Activated CD8-positive, alpha-beta memory T cell treated with anti-CD3 and anti-CD28 coated beads, Interleukin-2, amount 50 U/mL, for 48 hours (primary cell): ENCODE measurements around the gene SLX9.

Experiments used
- DNase-seq: peaks from one replicate; pipeline ENCODE4 v3.0.0-alpha.2; 2020

Gene SLX9

DNA sequence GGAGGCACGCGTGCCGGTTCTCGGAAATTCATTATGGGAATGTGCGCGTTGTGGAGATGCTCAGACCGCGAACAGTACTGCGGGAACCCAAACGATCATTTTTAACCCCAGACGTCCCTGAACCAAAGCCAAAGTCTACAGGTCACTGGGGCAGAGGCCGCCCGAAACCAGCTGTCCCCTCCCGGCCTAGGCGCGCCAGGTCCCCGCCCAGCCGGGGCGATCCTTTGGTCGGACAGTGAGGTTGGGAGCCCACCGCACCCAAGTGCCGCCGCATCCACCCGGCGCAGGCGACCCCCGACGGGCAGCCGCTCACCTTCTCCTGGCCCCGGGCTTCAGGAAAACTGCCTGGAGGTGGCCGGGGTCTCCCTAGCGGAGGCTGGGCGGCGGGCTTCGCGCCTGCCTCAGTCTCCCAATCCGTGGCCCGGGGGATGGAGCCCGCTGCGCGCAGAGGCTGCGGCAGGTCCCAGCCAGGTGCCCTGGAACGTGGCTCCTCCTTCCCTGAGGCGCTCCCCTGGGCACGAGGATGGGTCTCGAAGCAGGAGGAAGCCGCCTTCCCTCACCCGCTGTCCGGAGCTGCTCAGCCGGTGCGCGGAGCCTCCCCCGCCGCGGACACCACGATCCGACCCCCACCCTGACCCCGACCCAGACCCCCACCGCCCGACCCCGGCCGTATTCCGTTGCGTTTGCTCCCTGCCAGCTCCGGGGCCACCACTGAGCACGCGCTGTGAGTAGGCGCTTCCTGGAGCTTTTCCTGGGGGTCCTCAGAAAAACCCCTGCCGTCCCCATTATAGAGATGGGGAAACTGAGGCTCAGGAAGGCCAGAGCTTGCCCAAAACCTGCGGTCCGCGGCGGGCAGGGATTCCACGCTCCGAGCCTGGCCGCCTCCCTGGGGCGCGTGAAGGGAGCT lies 8.1 kb upstream of the SLX9 start:
- DNase-seq: no peak

DNA sequence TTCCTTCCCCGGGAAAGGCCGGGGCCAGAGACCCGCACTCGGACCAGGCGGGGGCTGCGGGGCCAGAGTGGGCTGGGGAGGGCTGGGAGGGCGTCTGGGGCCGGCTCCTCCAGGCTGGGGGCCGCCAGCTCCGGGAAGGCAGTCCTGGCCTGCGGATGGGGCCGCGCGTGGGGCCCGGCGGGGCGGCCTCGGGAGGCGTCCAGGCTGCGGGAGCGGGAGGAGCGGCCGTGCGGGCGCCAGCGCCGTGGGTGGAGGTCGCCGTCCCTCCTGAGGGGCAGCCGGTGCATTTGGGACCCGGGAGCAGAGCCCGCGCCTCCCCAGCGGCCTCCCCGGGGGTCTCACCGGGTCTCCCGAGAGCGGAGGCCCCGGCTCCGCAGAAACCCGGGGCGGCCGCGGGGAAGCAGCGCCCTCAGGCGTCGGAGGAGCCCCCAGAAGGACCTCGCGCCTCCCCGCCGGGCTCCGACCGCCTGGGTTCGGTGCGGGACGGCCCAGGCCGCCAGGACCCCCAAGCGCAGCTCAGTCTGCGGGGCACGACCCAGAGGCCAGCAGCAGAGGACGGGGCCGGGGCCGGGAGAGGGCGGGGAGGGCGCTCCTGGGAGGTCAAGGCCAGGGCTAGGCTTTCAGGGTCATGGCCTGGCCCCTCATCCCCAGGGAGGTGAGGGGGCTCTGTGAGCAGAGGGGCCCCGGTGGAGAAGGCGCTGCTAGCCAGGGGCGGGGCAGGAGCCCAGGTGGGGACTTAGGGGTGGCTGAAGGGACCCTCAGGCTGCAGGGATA lies 7.2 kb upstream of the SLX9 start:
- DNase-seq: peak; percentile 85

DNA sequence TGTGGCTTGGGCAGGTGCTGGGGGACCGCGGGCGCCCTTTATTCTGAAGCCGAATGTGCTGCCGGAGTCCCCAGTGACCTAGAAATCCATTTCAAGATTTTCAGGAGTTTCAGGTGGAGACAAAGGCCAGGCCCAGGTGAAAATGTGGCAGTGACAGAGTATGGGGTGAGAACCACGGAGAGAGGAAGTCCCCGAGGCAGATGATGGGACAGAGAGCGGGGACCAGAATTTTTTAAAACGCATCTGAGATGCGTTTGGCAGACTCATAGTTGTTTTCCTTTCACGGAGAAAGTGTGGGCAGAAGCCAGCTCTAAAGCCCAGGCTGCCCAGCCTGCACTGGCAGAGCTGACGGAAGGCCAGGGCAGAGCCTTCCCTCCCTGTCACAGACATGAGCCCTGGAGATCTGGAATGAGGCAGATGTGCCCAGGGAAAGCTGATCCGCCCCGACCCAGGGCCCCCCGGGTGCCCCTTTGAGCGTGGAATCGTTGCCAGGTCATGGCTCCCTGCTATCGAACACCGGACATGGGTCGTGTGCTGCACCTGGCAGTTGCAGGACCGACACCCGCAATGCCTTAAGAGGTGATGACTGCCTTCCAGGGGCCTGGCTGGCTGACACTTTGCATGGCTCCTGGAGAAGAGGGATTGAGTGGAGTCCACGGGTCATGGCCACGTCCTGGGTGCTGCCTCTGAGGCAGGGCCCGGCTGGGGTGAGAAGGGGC lies 6.5 kb upstream of the SLX9 start:
- no peak for DNase-seq

DNA sequence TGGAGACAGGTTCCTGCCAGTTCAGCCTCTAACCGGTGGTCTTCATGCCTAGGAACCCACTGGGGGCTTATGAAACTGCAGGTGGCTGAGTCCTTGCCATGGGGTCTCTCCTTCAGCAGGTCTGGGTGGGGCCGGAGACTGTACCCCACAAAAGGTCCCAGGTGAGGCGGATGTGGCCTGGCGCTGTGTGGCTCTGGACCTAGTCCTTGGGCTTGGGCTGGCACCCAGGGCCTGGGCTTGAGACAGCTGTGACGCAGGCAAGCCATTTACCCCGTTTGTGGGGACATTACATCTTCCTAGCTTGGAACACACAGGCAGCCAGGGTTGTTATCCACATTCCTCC lies 5.9 kb upstream of the SLX9 start:
- no peak for DNase-seq

DNA sequence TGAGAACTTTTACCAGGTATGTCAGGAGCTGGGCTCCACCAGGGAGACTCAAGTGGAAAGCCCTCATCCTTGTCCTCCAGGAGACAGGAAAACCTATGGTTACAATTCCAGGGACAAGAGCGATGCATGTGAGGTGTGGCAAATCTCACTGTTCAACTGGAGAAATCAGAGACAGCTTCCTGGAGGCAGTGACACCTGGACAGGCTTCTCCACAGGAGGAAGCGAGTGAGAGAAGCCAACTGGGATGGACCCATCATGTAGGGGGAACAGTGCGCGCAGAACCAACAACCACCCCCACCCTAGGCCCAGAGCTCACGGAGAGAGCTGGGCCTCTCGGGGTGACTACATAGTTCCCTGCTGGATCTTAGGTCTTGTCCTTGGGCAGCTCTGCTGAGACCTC lies 5.6 kb upstream of the SLX9 start:
- no peak for DNase-seq

DNA sequence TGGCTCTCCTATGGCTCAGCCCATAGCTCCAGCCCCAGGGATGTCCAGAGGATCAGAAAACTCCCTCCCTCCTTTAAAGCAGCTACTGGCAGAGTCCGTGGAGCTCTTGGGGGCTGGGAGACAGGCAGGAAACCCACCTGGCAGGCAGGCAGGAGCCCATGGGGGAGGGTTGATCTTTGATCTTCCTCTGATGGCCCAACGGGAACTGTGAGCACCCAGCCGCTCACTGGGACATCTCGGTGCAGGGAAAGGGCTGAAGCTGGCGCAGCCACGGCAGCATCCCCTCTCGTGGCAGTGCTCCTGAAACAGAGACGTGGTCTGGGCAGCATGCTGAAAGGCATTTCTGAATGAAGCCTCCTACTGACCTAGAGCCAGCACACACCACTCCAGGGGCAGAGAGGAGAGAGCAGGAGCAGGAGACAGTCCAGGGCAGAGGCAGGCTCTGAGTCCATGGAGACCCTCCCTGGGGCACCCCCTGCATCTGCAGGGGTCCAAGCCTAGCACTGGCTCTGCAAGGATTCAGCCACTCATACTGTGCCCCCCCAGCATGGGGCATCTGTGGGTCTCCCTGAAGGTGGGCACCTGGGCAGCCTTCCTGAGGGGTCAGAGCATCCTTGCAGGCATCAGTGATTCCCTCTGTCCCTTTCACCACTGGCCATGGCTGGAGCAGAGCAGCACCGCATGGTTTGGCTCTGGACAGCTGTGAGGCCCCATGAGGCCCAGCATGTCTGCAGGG lies 4.9 kb upstream of the SLX9 start:
- no peak for DNase-seq

DNA sequence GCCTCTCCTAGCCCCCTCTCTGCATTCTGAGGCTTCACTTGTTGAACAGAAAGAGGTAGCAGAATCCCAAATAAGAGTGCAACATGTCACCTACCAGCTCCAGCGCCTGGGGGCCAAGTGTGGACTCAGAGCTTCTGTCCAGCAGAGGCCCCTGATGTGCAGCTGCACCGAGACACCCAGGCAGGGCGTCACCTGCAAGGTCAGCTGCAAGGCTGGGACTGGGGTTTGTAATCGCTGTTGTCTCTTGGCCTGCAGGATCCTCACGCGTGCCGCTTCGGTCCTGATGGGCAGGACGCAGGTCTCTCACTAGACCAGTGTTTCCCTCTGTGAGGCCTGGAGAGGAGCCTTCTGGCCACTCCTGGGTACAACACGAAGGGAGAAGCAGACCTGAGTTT lies 4.3 kb upstream of the SLX9 start:
- DNase-seq: no peak

DNA sequence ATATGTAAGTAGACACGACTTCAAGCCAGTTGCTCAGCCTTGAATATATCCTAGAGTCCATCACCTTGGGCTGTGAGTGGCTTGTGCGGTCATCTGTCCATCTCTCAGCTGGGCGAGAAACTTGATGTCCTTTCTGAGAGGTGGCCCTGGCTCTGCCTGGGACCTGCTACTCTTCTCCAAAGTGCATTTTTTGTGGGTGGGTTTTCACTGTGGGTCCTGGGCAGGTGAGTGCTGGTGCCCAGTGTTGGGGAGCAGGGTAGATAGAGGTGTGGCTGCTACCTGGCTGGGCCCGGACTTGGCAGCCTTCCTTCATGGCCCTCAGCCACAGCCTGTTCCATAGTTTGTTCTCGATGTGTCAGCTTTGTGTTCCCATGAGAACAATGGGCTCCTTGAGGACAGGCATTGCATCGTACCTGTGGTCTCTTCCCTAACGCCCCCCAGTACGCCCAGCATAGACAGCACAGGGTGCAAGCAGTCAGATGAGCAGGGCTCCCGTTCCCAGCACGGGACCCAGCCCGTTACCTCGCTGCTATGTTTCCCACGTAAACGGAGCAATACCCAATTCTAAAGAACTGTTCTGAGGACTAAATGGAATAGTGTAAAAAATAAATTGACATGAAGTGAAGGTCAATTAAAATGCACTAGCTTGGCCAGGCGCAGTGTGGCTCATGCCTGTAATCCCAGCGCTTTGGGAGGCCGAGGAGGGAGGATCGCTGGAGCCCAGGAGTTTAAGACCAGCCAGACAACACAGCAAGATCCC lies 877 bp upstream of the SLX9 start:
- DNase-seq: no peak

DNA sequence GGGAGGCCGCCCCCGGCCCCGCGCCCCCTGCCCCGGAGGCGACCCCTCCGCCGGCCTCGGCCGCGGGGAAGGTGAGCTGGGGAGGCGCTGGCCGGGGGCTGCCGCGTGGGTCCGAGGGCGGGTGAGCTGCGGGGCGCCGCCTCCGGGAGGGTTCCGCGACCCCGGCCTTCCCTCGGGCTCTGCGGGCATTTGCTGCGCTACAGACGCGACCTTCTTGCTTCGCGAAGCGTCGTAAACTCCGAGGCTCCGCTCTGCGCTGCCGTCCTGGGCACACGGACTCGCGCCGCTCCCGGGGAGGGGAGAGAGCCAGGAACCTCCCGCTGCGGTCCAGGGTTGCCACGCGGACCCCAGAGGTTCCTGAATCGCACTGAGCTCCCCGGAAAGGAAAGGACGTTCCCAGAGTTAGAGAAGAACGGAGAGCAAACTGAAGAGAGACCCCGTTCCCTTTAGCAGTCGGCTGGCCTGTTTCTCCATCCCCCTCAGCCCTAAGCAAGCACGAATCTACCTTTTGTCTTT lies 345 bp downstream of the SLX9 start:
- peak; percentile 67 for DNase-seq

DNA sequence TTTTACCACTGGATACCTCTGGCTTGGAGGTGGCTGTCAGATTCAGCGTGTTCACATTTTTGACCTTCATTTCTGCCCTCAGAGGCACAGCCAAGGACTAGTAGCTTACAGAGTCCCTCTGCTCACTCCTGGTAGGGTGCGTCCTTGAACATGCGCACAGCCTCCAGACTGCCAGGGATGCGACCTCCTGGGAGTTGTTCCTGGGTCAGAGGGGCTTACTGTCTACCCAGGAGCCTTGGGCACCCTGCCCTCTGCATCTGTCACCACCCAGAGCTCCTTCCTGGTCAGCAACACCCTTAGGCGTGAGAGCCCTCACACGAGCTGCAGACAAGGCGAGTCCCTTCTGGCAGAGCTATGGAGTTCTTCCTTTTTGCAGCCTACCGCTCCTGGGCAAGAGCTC lies 1.7 kb downstream of the SLX9 start:
- no peak for DNase-seq

DNA sequence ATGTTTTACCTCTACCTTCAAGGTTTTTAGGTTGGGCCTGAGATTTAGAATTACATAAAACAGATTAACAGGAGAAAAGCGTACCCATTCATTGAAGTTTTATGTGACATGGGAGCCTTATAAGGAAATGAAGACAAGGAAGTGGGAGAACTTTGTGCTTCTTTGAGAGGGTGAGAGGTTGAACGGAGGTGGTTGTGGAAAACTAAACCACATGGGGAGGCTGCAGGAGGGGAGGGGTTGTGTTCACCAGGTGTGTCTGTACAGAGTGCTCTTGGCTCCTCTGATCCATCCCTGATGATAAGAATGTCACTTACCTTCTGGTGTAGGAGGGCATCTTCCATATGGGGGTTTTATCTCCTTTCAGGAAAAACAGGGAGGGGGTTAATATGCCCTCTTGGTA lies 2.7 kb downstream of the SLX9 start:
- DNase-seq: no peak

DNA sequence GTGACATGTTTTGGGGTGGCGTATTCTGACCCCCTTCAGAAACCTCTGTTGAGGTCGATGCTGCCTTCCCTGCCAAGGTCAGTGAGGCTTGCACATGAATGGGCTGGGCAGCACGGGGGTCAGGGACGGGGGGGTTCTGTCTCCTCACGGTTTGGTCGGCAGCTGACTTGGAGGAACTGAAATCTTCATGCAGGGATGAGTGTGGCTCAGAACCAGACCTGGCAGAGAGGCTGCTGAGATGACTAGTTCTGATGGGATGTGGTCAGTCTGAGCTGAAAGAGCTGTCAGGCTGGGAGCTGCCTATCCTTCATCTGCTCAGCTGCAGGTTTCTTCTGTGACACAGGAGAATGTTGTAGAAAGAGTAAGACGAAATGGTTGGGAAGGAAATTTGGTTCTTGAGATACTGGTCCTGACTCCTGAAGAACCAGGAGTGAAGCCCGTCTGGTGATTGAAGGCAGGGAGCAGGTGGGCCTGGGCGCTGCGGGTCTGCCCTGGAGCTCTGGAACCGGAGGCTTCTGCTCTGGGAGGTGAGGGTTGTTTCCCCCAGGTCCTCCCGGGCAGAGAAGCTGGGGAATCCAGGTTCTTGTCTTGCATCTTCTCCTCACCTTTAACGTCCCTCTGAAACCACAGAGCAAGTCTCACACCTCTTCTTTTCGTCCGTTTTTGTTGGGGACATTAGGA lies 3.3 kb downstream of the SLX9 start:
- no peak for DNase-seq

DNA sequence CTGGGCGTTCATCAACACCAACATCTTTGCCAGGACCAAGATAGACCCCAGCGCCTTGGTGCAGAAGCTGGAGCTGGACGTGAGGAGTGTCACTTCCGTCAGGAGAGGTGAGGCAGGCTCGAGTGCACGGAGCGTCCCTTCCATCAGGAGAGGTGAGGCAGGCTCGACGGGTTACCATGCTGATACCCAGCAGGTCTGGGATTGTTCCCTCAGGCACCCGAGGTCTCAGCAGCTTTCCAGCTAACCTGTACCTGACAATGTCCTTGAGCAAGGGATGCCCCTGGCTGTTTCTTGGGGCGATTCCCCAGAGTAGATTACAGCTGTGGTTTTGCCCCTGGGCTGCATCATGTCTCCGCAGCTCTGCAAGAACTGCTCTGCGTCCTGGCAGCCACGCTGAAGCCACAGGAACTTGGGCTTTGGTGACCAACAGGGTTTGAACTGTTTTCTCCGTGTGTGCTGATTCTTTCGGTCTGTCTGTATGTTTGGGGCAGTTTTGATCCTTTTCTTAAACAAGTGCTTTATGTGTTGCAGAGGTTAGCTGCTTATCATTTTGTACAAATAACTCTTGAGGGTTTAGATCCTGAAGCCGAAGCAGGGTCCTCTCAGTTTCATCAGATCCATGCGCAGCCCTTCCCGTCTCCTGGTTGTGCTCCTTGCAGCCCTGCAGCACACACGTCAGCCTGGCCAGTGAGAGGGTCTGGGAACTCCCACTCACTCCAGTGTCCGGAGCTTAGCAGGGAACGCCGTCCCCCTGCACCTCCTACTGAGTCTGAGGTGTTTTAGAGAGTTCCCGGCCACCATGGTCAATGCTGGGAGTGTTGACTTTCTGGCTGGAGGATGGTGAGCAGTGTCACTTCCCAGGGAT lies 4.1 kb downstream of the SLX9 start:
- DNase-seq: no peak

DNA sequence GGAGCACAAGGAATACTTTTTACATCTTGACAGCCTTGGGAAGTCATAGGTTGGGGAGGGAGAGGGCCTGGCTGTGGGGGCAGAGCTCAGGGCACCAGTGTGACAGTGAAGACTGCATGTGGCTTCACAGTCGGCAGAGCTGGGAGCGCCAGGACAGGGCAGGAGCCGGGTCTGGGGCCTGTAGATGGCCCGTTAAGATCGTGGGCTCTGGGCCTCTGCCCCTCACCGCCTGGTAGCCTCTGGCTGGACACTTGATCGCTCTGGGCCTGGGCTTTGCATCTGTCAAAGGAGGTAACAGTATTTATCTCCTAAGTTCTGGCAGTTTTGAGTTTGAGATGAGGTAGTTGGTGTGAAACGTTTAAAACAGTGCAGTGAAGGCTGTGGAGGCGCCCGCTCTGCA lies 4.8 kb downstream of the SLX9 start:
- DNase-seq: no peak

DNA sequence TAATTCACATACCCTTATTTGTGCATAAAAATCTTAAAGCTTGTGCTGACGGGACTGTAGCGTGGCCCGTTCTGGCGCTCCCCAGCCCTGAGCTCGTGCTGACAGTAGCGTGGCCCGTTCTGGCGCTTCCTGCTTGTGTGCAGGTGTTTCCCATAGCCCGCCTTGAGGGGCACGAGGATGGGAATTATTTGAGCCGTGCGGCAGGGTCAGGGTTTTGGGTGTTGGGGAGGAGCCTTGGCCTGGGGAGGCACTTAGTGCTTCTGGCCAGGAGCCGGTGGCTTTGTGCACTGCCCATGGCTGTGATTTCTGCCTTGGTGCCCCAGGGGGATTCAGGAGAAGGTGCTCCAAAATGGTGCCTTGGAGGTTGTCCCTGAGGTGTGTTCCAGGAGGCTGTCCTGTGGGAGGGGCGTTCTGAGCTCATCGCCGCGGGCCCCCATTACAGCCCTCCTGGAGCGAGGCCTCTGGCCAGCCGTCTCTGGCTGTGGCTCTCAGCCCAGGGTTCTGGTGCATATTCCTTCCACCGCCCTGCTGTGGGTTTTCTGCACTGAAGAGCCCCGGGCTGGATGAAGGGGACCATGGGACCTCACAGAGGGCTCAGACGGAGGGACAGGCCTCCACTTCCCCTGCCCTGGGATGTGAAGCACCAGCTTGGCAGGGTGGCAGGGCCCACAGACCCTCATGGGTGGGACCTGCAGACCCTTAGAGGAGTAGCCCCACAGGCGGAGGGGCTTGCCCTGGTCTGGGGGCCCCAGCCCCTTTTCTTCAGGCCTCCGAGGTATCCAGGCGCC lies 6.6 kb downstream of the SLX9 start:
- DNase-seq: no peak

DNA sequence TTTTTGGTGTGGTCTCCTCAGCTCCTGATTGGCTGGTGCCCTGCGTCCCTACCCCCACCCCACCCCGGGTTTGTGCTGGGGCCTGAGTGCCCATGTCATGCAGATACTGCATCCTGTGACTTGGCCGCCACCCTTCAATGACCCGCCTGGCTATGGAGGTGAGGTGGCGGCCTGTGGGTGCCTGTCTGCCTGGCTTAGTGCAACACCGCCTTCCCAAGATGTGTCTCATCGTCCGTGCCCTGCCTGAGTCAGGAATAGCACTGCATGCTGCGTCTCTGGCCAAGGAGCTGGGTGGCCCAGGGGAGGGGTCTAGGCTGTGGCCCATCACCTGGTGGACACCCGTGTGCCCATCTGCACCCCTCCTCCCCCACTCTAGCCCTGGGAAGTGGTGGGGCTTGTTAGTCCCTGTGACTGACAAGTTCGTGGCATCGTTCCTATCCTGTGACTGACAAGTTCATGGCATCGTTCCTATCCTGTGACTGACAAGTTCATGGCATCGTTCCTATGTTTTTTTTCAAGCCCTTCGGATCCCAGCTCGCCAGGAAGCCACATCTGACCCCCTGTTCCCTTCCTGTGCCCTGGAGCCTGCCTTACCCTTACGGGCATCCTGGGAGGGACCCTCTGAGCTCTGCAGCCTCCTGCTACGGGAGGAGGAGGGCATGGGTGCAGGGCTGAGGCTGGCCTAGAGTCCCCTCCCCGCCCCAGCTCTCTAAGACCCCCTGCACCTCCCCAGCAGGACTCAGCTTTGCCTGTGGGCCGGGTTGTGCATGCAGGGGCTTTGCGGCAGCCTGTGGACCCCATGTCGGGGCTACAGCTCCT lies 7.5 kb downstream of the SLX9 start:
- no peak for DNase-seq

DNA sequence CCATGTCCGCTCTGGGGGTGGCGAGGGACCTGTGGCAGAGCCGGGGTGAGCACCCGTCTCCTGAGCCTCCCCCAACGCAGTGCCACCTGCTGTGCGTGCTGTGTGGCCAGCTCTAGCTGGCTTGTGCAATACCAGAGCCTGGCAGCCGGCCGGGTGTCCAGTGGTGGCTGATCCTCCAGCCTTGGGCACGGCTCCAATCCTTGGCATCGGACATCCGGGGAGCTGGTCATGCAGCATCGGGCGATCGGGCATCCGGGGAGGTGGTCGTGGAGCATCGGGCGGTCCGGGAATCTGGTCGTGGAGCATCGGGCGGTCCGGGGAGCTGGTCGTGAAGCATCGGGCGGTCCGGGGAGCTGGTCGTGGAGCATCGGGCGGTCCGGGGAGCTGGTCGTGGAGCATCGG lies 8.1 kb downstream of the SLX9 start:
- DNase-seq: no peak

DNA sequence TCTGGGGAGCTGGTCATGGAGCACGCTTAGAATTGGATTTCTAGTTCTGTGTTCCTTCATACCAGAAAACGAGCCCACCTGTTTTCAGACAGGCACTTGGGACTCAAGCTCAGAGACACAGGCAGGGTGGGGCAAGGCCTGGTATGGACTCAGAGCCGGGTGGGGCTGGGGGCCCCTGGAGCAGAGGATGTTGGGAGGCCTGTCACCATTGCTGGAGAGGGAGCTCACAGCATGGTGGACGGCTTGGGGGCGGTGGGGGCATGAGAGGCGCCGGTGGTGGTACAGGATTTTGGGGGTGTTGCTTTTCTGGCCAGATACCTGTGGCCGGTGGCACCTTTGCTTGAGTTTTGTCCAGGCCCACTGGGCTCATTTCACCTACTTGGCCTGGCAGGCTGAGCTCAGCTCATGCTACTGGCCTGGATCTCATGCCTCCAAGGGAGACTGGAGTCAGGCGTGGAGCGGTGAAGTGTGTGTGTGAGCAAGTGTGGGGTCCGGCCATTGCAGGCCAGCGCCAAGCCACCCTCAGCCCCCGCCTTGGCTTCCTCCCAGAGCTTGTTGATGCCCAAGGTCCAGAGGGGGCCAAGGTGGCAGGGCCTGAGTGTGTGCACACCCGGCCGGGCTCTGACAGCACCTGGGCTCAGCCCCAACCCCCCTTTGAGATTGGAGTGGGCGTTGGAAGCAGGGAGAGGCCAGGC lies 8.7 kb downstream of the SLX9 start:
- no peak for DNase-seq
